ENCODE data around the gene TSPAN17.

Gene TSPAN17

GRCh38 chr5:176676361-176676824 lies 29.1 kb downstream of the TSPAN17 start:
- no CpG with 5 or more reads among the region's 10 CpGs for WGBS (ENCODE audit: extremely low coverage, insufficient coverage, insufficient read length)
- no peak overlapping the region for H2AFZ ChIP-seq (ENCODE audit: insufficient read depth, low read length, poor library complexity)
- no peaks in the 10 kb centered on the region for H3K79me2 ChIP-seq (ENCODE audit: control insufficient read depth, insufficient read depth, low read length, poor library complexity)

GRCh38 chr5:176677209-176677939 lies 30.1 kb downstream of the TSPAN17 start:
- Histone ChIP-seq H3K23ac (ENCODE audit: low read length) (no peak overlapping the region), H3K4me2 (ENCODE audit: low read length) (no peak overlapping the region), H3K4me1 (ENCODE audit: control insufficient read depth in 1 of 2, insufficient read depth in 2 of 2, low read length in 2 of 2) (no peaks in the 10 kb centered on the region), H3K18ac (ENCODE audit: low read length) (no peak overlapping the region), H4K91ac (ENCODE audit: low read depth, low read length) (no peak overlapping the region), H4K8ac (ENCODE audit: low read depth, low read length) (no peak overlapping the region), H3K9ac (ENCODE audit: low read length) (no peak overlapping the region), H3K27ac (ENCODE audit: low read depth, low read length) (no peak overlapping the region), H4K12ac (ENCODE audit: low read depth, low read length) (no peak overlapping the region), H3K4ac (ENCODE audit: low read depth, low read length) (no peak overlapping the region), H2AFZ (ENCODE audit: insufficient read depth, low read length, poor library complexity) (no peak overlapping the region), H3K27me3 (ENCODE audit: insufficient read depth, low read length) (peaks cover 14% of the 10 kb centered on the region), H3K79me1 (ENCODE audit: low read length) (no peaks in the 10 kb centered on the region), H2BK12ac (ENCODE audit: low read length) (no peak overlapping the region), H2AK5ac (ENCODE audit: low read length) (no peak overlapping the region), H2BK5ac (ENCODE audit: low read depth, low read length, poor library complexity) (no peak overlapping the region), H3K9me3 (ENCODE audit: insufficient read depth, low read depth, low read length) (no peaks in the 10 kb centered on the region), H3K79me2 (ENCODE audit: control insufficient read depth, insufficient read depth, low read length, poor library complexity) (no peaks in the 10 kb centered on the region), H3K36me3 (ENCODE audit: control insufficient read depth in 1 of 2, insufficient read depth in 2 of 2, low read length in 2 of 2) (no peaks in the 10 kb centered on the region), H2BK120ac (ENCODE audit: insufficient read depth, low read length, poor library complexity) (no peak overlapping the region), H3K4me3 (ENCODE audit: low read depth, low read length) (no peak overlapping the region), H3K14ac (ENCODE audit: low read length) (no peak overlapping the region)
- DNase-seq, result no peak
- no CpG with 5 or more reads among the region's 12 CpGs for WGBS (ENCODE audit: extremely low coverage, insufficient coverage, insufficient read length)

More at GRCh38 chr5:176676361-176676824, 29.1 kb downstream of the TSPAN17 start:
- no peak overlapping the region for H3K23ac ChIP-seq (ENCODE audit: low read length)
- no peak for DNase-seq
- H4K8ac ChIP-seq (ENCODE audit: low read depth, low read length), result no peak overlapping the region
- H3K9ac ChIP-seq (ENCODE audit: low read length), result no peak overlapping the region
- no peak overlapping the region for H2BK5ac ChIP-seq (ENCODE audit: low read depth, low read length, poor library complexity)
- H3K18ac ChIP-seq (ENCODE audit: low read length), result no peak overlapping the region
- no peak overlapping the region for H3K27ac ChIP-seq (ENCODE audit: low read depth, low read length)
- peaks cover 14% of the 10 kb centered on the region for H3K27me3 ChIP-seq (ENCODE audit: insufficient read depth, low read length)
- H4K12ac ChIP-seq (ENCODE audit: low read depth, low read length), result no peak overlapping the region
- no peaks in the 10 kb centered on the region for H3K9me3 ChIP-seq (ENCODE audit: insufficient read depth, low read depth, low read length)
- H4K91ac ChIP-seq (ENCODE audit: low read depth, low read length), result no peak overlapping the region
- no peaks in the 10 kb centered on the region for H3K4me1 ChIP-seq (ENCODE audit: control insufficient read depth in 1 of 2, insufficient read depth in 2 of 2, low read length in 2 of 2)
- no peak overlapping the region for H2BK12ac ChIP-seq (ENCODE audit: low read length)
- no peaks in the 10 kb centered on the region for H3K36me3 ChIP-seq (ENCODE audit: control insufficient read depth in 1 of 2, insufficient read depth in 2 of 2, low read length in 2 of 2)
- H2AK5ac ChIP-seq (ENCODE audit: low read length), result no peak overlapping the region
- H3K79me1 ChIP-seq (ENCODE audit: low read length), result no peaks in the 10 kb centered on the region
- H3K4me3 ChIP-seq (ENCODE audit: low read depth, low read length), result no peak overlapping the region
- H3K4ac ChIP-seq (ENCODE audit: low read depth, low read length), result no peak overlapping the region
- H2BK120ac ChIP-seq (ENCODE audit: insufficient read depth, low read length, poor library complexity), result no peak overlapping the region
- H3K14ac ChIP-seq (ENCODE audit: low read length), result no peak overlapping the region
- no peak overlapping the region for H3K4me2 ChIP-seq (ENCODE audit: low read length)

GRCh38 chr5:176678584-176678983 lies 31.3 kb downstream of the TSPAN17 start:
- no peak overlapping the region for H2BK12ac ChIP-seq (ENCODE audit: low read length)
- no peak overlapping the region for H3K4me2 ChIP-seq (ENCODE audit: low read length)
- H3K79me1 ChIP-seq (ENCODE audit: low read length), result no peaks in the 10 kb centered on the region
- no peak overlapping the region for H2BK5ac ChIP-seq (ENCODE audit: low read depth, low read length, poor library complexity)
- no peaks in the 10 kb centered on the region for H3K79me2 ChIP-seq (ENCODE audit: control insufficient read depth, insufficient read depth, low read length, poor library complexity)
- no peak overlapping the region for H4K91ac ChIP-seq (ENCODE audit: low read depth, low read length)
- WGBS (ENCODE audit: extremely low coverage, insufficient coverage, insufficient read length), result no CpG with 5 or more reads among the region's 5 CpGs
- H3K9me3 ChIP-seq (ENCODE audit: insufficient read depth, low read depth, low read length), result no peaks in the 10 kb centered on the region
- H3K9ac ChIP-seq (ENCODE audit: low read length), result no peak overlapping the region
- no peak overlapping the region for H3K4ac ChIP-seq (ENCODE audit: low read depth, low read length)
- no peak overlapping the region for H4K12ac ChIP-seq (ENCODE audit: low read depth, low read length)
- no peak overlapping the region for H4K8ac ChIP-seq (ENCODE audit: low read depth, low read length)
- no peak for DNase-seq
- H3K18ac ChIP-seq (ENCODE audit: low read length), result no peak overlapping the region
- no peak overlapping the region for H3K14ac ChIP-seq (ENCODE audit: low read length)
- no peak overlapping the region for H2BK120ac ChIP-seq (ENCODE audit: insufficient read depth, low read length, poor library complexity)
- H3K23ac ChIP-seq (ENCODE audit: low read length), result no peak overlapping the region
- no peak overlapping the region for H3K4me3 ChIP-seq (ENCODE audit: low read depth, low read length)
- H3K4me1 ChIP-seq (ENCODE audit: control insufficient read depth in 1 of 2, insufficient read depth in 2 of 2, low read length in 2 of 2), result no peaks in the 10 kb centered on the region
- peaks cover 14% of the 10 kb centered on the region for H3K27me3 ChIP-seq (ENCODE audit: insufficient read depth, low read length)
- no peaks in the 10 kb centered on the region for H3K36me3 ChIP-seq (ENCODE audit: control insufficient read depth in 1 of 2, insufficient read depth in 2 of 2, low read length in 2 of 2)
- no peak overlapping the region for H2AFZ ChIP-seq (ENCODE audit: insufficient read depth, low read length, poor library complexity)
- H2AK5ac ChIP-seq (ENCODE audit: low read length), result no peak overlapping the region
- H3K27ac ChIP-seq (ENCODE audit: low read depth, low read length), result no peak overlapping the region

GRCh38 chr5:176679365-176680225 lies 32.3 kb downstream of the TSPAN17 start:
- Histone ChIP-seq H4K91ac (ENCODE audit: low read depth, low read length) (no peak overlapping the region), H3K23ac (ENCODE audit: low read length) (no peak overlapping the region), H3K18ac (ENCODE audit: low read length) (no peak overlapping the region), H3K27ac (ENCODE audit: low read depth, low read length) (no peak overlapping the region), H2BK120ac (ENCODE audit: insufficient read depth, low read length, poor library complexity) (no peak overlapping the region), H4K12ac (ENCODE audit: low read depth, low read length) (no peak overlapping the region), H3K4me1 (ENCODE audit: control insufficient read depth in 1 of 2, insufficient read depth in 2 of 2, low read length in 2 of 2) (no peaks in the 10 kb centered on the region), H2AK5ac (ENCODE audit: low read length) (no peak overlapping the region), H2BK5ac (ENCODE audit: low read depth, low read length, poor library complexity) (no peak overlapping the region), H3K4me2 (ENCODE audit: low read length) (peak overlapping the region; percentile 36), H3K9me3 (ENCODE audit: insufficient read depth, low read depth, low read length) (no peaks in the 10 kb centered on the region), H2AFZ (ENCODE audit: insufficient read depth, low read length, poor library complexity) (no peak overlapping the region), H3K79me2 (ENCODE audit: control insufficient read depth, insufficient read depth, low read length, poor library complexity) (no peaks in the 10 kb centered on the region), H2BK12ac (ENCODE audit: low read length) (no peak overlapping the region), H3K14ac (ENCODE audit: low read length) (no peak overlapping the region), H4K8ac (ENCODE audit: low read depth, low read length) (no peak overlapping the region), H3K4ac (ENCODE audit: low read depth, low read length) (no peak overlapping the region), H3K36me3 (ENCODE audit: control insufficient read depth in 1 of 2, insufficient read depth in 2 of 2, low read length in 2 of 2) (no peaks in the 10 kb centered on the region), H3K9ac (ENCODE audit: low read length) (no peak overlapping the region), H3K27me3 (ENCODE audit: insufficient read depth, low read length) (peaks cover 14% of the 10 kb centered on the region), H3K4me3 (ENCODE audit: low read depth, low read length) (no peak overlapping the region), H3K79me1 (ENCODE audit: low read length) (no peaks in the 10 kb centered on the region)
- WGBS (ENCODE audit: extremely low coverage, insufficient coverage, insufficient read length), result no CpG with 5 or more reads among the region's 31 CpGs
- no peak for DNase-seq

Measured in trophoblast cell (in vitro differentiated cells and primary cell).